SU-DHL-6 (cell line): ENCODE results near the gene PPP1R12A.

ENCODE experiments used
- H2AFZ ChIP-seq: fragments of 200-600 bp; sonication (generic); 2 replicates; pipeline ENCODE4 v1.6.1; 2014; ENCODE audit warnings: low read depth, mild to moderate bottlenecking, moderate library complexity, mixed read lengths, antibody characterized with exemption, low read length; ENCODE audit not compliant: severe bottlenecking
- H3F3A ChIP-seq: fragments of 200-600 bp; shearing (Covaris generic); 2 replicates; pipeline ENCODE4 v1.6.0; 2016; ENCODE audit warnings: antibody characterized with exemption, mild to moderate bottlenecking; ENCODE audit not compliant: insufficient read depth
- H3K27ac ChIP-seq: fragments of 200-600 bp; sonication (generic); 2 replicates; pipeline ENCODE4 v1.5.1; 2016; ENCODE audit warnings: low read depth, mild to moderate bottlenecking, low read length, moderate library complexity, mixed read lengths
- H3K27me3 ChIP-seq: fragments of 200-600 bp; sonication (generic), shearing (Covaris generic); 2 replicates; pipeline ENCODE4 v1.6.0; 2014; ENCODE audit warnings: mild to moderate bottlenecking, low read length
- H3K36me3 ChIP-seq: fragments of 200-600 bp; sonication (generic); 2 replicates; pipeline ENCODE4 v1.6.1; 2014; ENCODE audit warnings: mild to moderate bottlenecking, low read length, mixed read lengths
- H3K4me2 ChIP-seq: fragments of 300-600, 200-600 bp; shearing (Covaris generic), sonication (generic); 2 replicates; pipeline ENCODE4 v1.6.0; 2014; ENCODE audit warnings: low read length, low read depth, mild to moderate bottlenecking; ENCODE audit not compliant: poor library complexity, severe bottlenecking
- H3K4me3 ChIP-seq: fragments of 200-600 bp; sonication (generic); 2 replicates; pipeline ENCODE4 v1.5.1; 2014; ENCODE audit warnings: antibody characterized with exemption, low read length, mild to moderate bottlenecking, mixed read lengths; ENCODE audit not compliant: insufficient read depth, poor library complexity, severe bottlenecking
- H3K79me2 ChIP-seq: fragments of 200-600 bp; sonication (generic); 2 replicates; pipeline ENCODE4 v1.6.1; 2014; ENCODE audit warnings: mild to moderate bottlenecking, low read length, moderate library complexity; ENCODE audit not compliant: insufficient read depth
- H3K9ac ChIP-seq: fragments of 200-600 bp; sonication (generic); 2 replicates; pipeline ENCODE4 v1.7.0; 2014; ENCODE audit warnings: mild to moderate bottlenecking, low read length
- H3K9me2 ChIP-seq: fragments of 200-600 bp; sonication (generic); replicated peaks from 2 replicates; pipeline ENCODE4 v1.6.1; 2014; ENCODE audit warnings: low read length; ENCODE audit not compliant: insufficient read depth
- H3K9me3 ChIP-seq: fragments of 200-600 bp; sonication (generic); 2 replicates; pipeline ENCODE4 v1.6.1; 2014; ENCODE audit warnings: low read length, mixed read lengths; ENCODE audit not compliant: insufficient read depth
- H4K20me1 ChIP-seq: fragments of 200-600 bp; sonication (generic); 2 replicates; pipeline ENCODE4 v1.6.1; 2014; ENCODE audit warnings: low read depth, mild to moderate bottlenecking, antibody characterized with exemption, low read length, moderate library complexity, mixed read lengths
- EZH2phosphoT487 ChIP-seq: fragments of 200-600 bp; sonication (generic), shearing (Covaris generic); conservative IDR thresholded peaks from 2 replicates; pipeline ENCODE4 v1.6.1; 2018; ENCODE audit warnings: mild to moderate bottlenecking, antibody characterized with exemption, low read length, moderate library complexity, mixed read lengths
- TF ChIP-seq, protein P1 (sequence below): fragments of 200-600 bp; sonication (generic); IDR thresholded peaks from one replicate; pipeline ENCODE4 v1.5.1; 2017; ENCODE audit warnings: antibody characterized with exemption, mild to moderate bottlenecking, low read length, moderate library complexity; ENCODE audit not compliant: insufficient read depth, poor library complexity, severe bottlenecking

The PPP1R12A gene

GRCh38 chr12:79835377-79835843 is 99.5 kb downstream of the PPP1R12A start:
- no peaks in the 10 kb centered on the region for H3F3A ChIP-seq
- H3K27me3 ChIP-seq = no peaks in the 10 kb centered on the region
- peaks cover 30% of the 10 kb centered on the region for H3K79me2 ChIP-seq
- peaks cover 15% of the 10 kb centered on the region for H3K9me3 ChIP-seq
- no peak for TF ChIP-seq EZH2phosphoT487
- TF ChIP-seq, protein P1, sequence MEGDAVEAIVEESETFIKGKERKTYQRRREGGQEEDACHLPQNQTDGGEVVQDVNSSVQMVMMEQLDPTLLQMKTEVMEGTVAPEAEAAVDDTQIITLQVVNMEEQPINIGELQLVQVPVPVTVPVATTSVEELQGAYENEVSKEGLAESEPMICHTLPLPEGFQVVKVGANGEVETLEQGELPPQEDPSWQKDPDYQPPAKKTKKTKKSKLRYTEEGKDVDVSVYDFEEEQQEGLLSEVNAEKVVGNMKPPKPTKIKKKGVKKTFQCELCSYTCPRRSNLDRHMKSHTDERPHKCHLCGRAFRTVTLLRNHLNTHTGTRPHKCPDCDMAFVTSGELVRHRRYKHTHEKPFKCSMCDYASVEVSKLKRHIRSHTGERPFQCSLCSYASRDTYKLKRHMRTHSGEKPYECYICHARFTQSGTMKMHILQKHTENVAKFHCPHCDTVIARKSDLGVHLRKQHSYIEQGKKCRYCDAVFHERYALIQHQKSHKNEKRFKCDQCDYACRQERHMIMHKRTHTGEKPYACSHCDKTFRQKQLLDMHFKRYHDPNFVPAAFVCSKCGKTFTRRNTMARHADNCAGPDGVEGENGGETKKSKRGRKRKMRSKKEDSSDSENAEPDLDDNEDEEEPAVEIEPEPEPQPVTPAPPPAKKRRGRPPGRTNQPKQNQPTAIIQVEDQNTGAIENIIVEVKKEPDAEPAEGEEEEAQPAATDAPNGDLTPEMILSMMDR = no peak
- no peak overlapping the region for H3K4me3 ChIP-seq
- H3K27ac ChIP-seq = no peak overlapping the region
- H3K36me3 ChIP-seq = peaks cover 36% of the 10 kb centered on the region
- H4K20me1 ChIP-seq = peaks cover 4% of the 10 kb centered on the region; the same call in 1 of the 2 replicates
- no peak overlapping the region for H2AFZ ChIP-seq
- H3K4me2 ChIP-seq = no peak overlapping the region
- no peaks in the 10 kb centered on the region for H3K9me2 ChIP-seq
- H3K9ac ChIP-seq = no peak overlapping the region

- Histone ChIP-seq H3K79me2 (peaks cover 30% of the 10 kb centered on the region), H3K36me3 (peaks cover 34% of the 10 kb centered on the region), H2AFZ (no peak overlapping the region), H3K4me3 (no peak overlapping the region), H3K4me2 (no peak overlapping the region), H3K9me3 (peaks cover 15% of the 10 kb centered on the region), H3K9me2 (no peaks in the 10 kb centered on the region), H3K9ac (no peak overlapping the region), H4K20me1 (peaks cover 6% of the 10 kb centered on the region; the same call in 1 of the 2 replicates), H3K27me3 (no peaks in the 10 kb centered on the region), H3K27ac (no peak overlapping the region), H3F3A (no peaks in the 10 kb centered on the region)
- no peak for TF ChIP-seq EZH2phosphoT487
- TF ChIP-seq, protein P1 = no peak
Observed at GRCh38 chr12:79834712-79835376, 100.1 kb downstream of the PPP1R12A start.

- Histone ChIP-seq H3K9ac (no peak overlapping the region), H3K27me3 (no peaks in the 10 kb centered on the region), H2AFZ (no peak overlapping the region), H3K79me2 (peaks cover 15% of the 10 kb centered on the region), H3K9me2 (no peaks in the 10 kb centered on the region), H4K20me1 (peaks cover 6% of the 10 kb centered on the region; the same call in 1 of the 2 replicates), H3K4me2 (no peak overlapping the region), H3F3A (no peaks in the 10 kb centered on the region), H3K9me3 (no peaks in the 10 kb centered on the region), H3K36me3 (peaks cover 23% of the 10 kb centered on the region), H3K4me3 (no peak overlapping the region), H3K27ac (no peak overlapping the region)
- no peak for TF ChIP-seq EZH2phosphoT487
- TF ChIP-seq, protein P1 = no peak
Observed at GRCh38 chr12:79830440-79830839, 104.5 kb downstream of the PPP1R12A start.
